ENCODE measurements around the gene EBF3. TPM values are rescaled to one million over a fixed set of nuclear protein-coding genes. Genes with fewer than 3 reads are reported as not detected.

Gene EBF3
- total and polyA plus RNA-seq, 9 of the 15 experiments (the other 6 are each of a cell fraction or from before 2014, with no cell fraction given), result not detected

DNA sequence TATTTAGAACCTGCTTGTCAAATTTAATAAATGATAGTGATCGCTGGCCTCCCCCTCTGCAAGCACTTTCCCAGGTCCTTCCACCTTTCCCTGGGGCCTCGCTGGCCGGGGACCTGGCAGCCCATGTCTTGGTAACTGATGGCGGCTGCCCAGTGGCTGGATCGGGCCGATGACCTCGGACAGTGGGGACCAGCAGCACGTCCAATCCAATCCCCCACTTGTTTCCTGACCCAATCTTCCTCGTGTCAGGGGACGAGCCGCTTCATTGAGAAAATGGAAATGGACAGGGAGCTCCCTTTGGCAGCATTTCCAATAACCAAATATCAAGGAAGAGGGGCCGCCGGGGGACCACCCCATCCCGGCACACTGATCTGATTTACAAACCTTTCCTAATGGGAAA, 17.2 kb downstream of the EBF3 start (continued):
- TF ChIP-seq, protein P1, sequence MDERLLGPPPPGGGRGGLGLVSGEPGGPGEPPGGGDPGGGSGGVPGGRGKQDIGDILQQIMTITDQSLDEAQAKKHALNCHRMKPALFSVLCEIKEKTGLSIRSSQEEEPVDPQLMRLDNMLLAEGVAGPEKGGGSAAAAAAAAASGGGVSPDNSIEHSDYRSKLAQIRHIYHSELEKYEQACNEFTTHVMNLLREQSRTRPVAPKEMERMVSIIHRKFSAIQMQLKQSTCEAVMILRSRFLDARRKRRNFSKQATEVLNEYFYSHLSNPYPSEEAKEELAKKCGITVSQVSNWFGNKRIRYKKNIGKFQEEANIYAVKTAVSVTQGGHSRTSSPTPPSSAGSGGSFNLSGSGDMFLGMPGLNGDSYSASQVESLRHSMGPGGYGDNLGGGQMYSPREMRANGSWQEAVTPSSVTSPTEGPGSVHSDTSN (CRISPR knock-in tag; IDR thresholded peaks at IDR 0.05; ENCODE audit: low read depth), result no peak
- TF ChIP-seq, protein P1 (tag; conservative IDR thresholded peaks at IDR 0.05; ENCODE audit: low read depth), result no peak

DNA sequence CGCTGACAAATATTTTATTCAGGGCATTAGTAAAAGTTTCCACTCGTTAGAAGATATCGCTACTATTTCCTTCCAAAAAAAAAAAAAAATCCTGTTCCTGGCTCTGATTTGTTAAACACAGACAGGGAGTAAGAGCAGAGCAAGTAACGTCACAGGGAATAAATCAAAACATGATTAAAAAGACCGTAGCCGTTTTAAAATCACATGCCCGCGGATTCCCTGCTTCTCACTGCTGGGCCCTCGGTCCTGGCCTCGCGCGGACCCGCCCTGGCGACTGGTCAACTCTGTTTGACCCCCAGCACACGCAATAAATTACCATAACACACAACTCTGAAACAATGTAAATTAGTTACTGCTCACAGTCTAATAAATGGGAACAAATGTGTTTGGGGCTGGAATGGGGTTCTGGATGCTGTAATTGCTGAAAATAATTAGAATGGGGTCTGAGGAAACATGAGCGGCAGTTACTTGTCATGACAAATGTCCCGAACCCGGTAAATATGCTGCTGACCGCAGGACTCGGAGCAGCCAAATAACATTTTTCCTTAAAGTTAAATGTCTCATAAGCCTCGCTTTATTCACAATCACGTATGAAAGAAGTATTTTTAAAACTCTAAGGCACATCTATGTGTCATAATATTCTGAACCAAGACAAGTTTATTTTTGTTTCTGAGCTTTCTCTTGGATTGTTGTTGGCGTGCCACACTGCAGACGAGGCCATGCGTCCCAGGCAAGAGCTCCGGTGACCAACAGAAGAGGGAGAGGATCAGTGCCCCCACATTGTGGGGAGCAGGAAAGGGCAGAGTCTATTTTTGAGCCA, 17.9 kb downstream of the EBF3 start:
- Histone ChIP-seq H3K4me1 (replicated peaks in 1 of 2; ENCODE audit: control insufficient read depth in 2 of 2, insufficient read depth in 2 of 2, low read length in 2 of 2) (no peaks in the 10 kb centered on the region), H3K4me2 (ENCODE audit: insufficient read depth, low read length) (no peak overlapping the region), H3K79me2 (ENCODE audit: control insufficient read depth, insufficient read depth, low read length) (no peaks in the 10 kb centered on the region), H3K27me3 (ENCODE audit: control insufficient read depth in 2 of 2, insufficient read depth in 2 of 2, low read length in 2 of 2) (peaks cover 0 to 12% of the 10 kb centered on the region in 2 experiments; a peak in 3 of 5 replicates), H3K27ac (ENCODE audit: extremely low read depth, low read depth, low read length) (no peak overlapping the region), H4K20me1 (replicated peaks; ENCODE audit: control insufficient read depth, insufficient read depth, low read length) (no peaks in the 10 kb centered on the region), H2AFZ (ENCODE audit: low read depth, low read length) (no peak overlapping the region), H3K36me3 (ENCODE audit: control insufficient read depth, insufficient read depth, low read length) (no peaks in the 10 kb centered on the region), H3K9ac (ENCODE audit: insufficient read depth in 1 of 2, low read depth in 2 of 2, low read length in 2 of 2) (no peak overlapping the region), H3K9me1 (ENCODE audit: control insufficient read depth, insufficient read depth, low read length) (no peaks in the 10 kb centered on the region), H3K4me3 (no peak overlapping the region), H3K9me3 (replicated peaks; ENCODE audit: control insufficient read depth, insufficient read depth, low read depth, low read length) (no peaks in the 10 kb centered on the region)
- no TSS peak for BruUV-seq (replicated peaks)
- POLR2A ChIA-PET, result no interaction called here
- FAIRE-seq (no peak), ATAC-seq (no peak), DNase-seq (ENCODE audit: extremely low read depth in 1 of 4, low spot score in 3 of 4) (no peak)
- CTCF ChIA-PET (ENCODE audit: low intra/inter-chr PET ratio), result no interaction called here
- TF ChIP-seq NCOA4 (IDR thresholded peaks at IDR 0.05; ENCODE audit: partially characterized antibody) (no peak), BDP1 (IDR thresholded peaks at IDR 0.05; ENCODE audit: insufficient read depth, insufficient read length) (no peak)
- in situ Hi-C loops (cut with MboI), result no loop called here
- 5% methylated on average over 25 of the region's 26 CpGs for WGBS (ENCODE audit: insufficient coverage, low coverage, missing lambda C conversion rate)
- intact Hi-C loops (cut with micrococcal nuclease), result no loop called here
